ENCODE measurements around the gene RUNX1. TPM values are rescaled to one million over a fixed set of nuclear protein-coding genes. Genes with fewer than 3 reads are reported as not detected.

Gene RUNX1
- total RNA-seq, 1 donor from 2014 or later, result 92.1 TPM

- Mint-ChIP-seq H3K4me1 (peaks cover 46% of the 10 kb centered on the region), H3K36me3 (ENCODE audit: low read depth) (peaks cover 40% of the 10 kb centered on the region), H3K27ac (no peak overlapping the region), H3K4me3 (no peak overlapping the region), H3K9me3 (no peaks in the 10 kb centered on the region), H3K27me3 (no peaks in the 10 kb centered on the region)
- DNase-seq (no peak), ATAC-seq (ENCODE audit: low read depth) (no peak)
- CTCF ChIA-PET, result no interaction called here
- intact Hi-C loops (cut with micrococcal nuclease), result loop anchor here (2.0 kb wide), 2 partner anchors 35 to 93 kb away; no protein-coding TSS in a partner anchor
- POLR2A ChIA-PET, result interaction anchor here (0.6 to 1.2 kb wide), 2 partner anchors 65 to 93 kb away, joined by 3 to 4 read pairs; no protein-coding TSS in a partner anchor
- no peak for TF ChIP-seq CTCF (IDR thresholded peaks at IDR 0.05)
Observed at GRCh38 chr21:34981791-34982190, 67.3 kb downstream of the RUNX1 start.

DNA sequence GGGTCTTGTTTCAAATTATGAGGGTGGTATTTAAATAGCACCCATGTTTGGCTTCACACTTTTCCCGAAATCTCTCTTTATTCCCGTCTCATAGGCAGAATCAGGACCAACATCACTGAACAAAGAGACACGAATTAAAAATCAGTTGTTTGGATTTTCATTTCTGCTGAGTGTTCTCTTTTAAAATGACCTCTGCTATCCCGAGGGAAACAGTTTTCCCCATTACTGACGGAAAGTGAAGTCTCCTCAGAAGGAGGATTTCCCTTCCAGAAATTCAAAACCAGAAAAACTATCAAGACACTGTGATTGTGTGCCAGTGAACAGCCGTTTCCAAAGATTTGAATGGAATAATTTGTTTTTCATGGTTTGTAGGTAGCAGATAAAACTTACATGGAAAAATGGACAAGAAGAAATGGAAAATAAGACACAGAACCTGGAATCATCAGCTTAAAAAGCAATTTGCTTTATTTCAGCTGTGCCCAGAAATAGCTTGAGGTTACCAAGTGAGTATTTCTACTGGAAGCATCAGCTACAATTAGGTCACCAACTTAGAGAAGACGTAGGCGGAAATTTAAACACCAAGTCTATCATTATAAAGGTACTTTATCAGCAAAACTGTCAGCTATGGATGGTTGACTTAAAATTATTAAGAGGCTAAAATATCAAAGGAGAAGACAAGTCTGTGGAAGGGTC lies 68.5 kb downstream of the RUNX1 start:
- DNase-seq (no peak), ATAC-seq (ENCODE audit: low read depth) (no peak)
- ChIA-PET CTCF (no interaction called here), POLR2A (no interaction called here)
- H3K9me3 Mint-ChIP-seq, result no peaks in the 10 kb centered on the region
- no peak overlapping the region for H3K27ac Mint-ChIP-seq
- TF ChIP-seq CTCF (IDR thresholded peaks at IDR 0.05), result no peak
- intact Hi-C loops (cut with micrococcal nuclease), result no loop called here
- no peaks in the 10 kb centered on the region for H3K27me3 Mint-ChIP-seq
- peaks cover 42% of the 10 kb centered on the region for H3K4me1 Mint-ChIP-seq
- peaks cover 44% of the 10 kb centered on the region for H3K36me3 Mint-ChIP-seq (ENCODE audit: low read depth)
- H3K4me3 Mint-ChIP-seq, result no peak overlapping the region

GRCh38 chr21:34979383-34979782 lies 69.7 kb downstream of the RUNX1 start:
- H3K4me1 Mint-ChIP-seq, result peaks cover 43% of the 10 kb centered on the region
- intact Hi-C loops (cut with micrococcal nuclease), result no loop called here

DNA sequence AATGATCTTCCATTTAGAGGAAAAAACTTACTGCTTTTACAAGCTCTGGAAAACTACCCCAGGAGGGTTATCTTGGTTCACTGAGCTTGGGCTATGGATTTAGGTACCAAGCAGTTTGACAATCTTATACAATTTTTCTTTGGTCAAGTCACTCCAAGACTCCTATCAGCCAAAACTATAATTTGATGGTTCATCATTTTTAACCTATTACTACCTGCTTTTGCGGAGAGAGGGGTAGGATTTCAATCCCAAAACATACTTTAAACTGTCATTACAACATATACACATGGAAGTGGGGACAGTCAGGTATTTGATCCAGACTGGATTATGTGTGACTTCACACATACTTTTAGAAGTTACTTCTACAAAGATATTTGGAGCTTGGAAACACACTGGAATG lies 71.8 kb downstream of the RUNX1 start:
- no peak overlapping the region for H3K27ac Mint-ChIP-seq
- no peak overlapping the region for H3K4me3 Mint-ChIP-seq
- no peaks in the 10 kb centered on the region for H3K9me3 Mint-ChIP-seq
- intact Hi-C loops (cut with micrococcal nuclease), result no loop called here
- ChIA-PET CTCF (interaction anchor here (1.8 kb wide), 1 partner anchor 423 kb away, joined by 4 read pairs; no protein-coding TSS in a partner anchor), POLR2A (interaction anchor here (0.7 kb wide), 1 partner anchor 904 kb away, joined by 3 read pairs; the partner anchor contains the start of genes MRPS6 and SLC5A3)
- ATAC-seq (ENCODE audit: low read depth) (no peak), DNase-seq (no peak)
- no peak for TF ChIP-seq CTCF (IDR thresholded peaks at IDR 0.05)
- H3K27me3 Mint-ChIP-seq, result no peaks in the 10 kb centered on the region
- H3K36me3 Mint-ChIP-seq (ENCODE audit: low read depth), result peaks cover 33% of the 10 kb centered on the region
- H3K4me1 Mint-ChIP-seq, result peaks cover 42% of the 10 kb centered on the region

More at GRCh38 chr21:34979383-34979782, 69.7 kb downstream of the RUNX1 start:
- CTCF ChIA-PET, result no interaction called here
- no peak for ATAC-seq (ENCODE audit: low read depth)
- Mint-ChIP-seq H3K27ac (no peak overlapping the region), H3K9me3 (no peaks in the 10 kb centered on the region), H3K4me3 (no peak overlapping the region), H3K36me3 (ENCODE audit: low read depth) (peaks cover 39% of the 10 kb centered on the region), H3K27me3 (no peaks in the 10 kb centered on the region)
- DNase-seq, result no peak
- POLR2A ChIA-PET, result no interaction called here
- no peak for TF ChIP-seq CTCF (IDR thresholded peaks at IDR 0.05)

GRCh38 chr21:34974162-34974981 lies 74.7 kb downstream of the RUNX1 start:
- Mint-ChIP-seq H3K4me3 (peak overlapping the region; percentile 53), H3K9me3 (no peaks in the 10 kb centered on the region), H3K27me3 (no peaks in the 10 kb centered on the region), H3K4me1 (peaks cover 46% of the 10 kb centered on the region), H3K27ac (peak overlapping the region; percentile 74), H3K36me3 (ENCODE audit: low read depth) (peaks cover 25% of the 10 kb centered on the region)
- ChIA-PET POLR2A (interaction anchor here (0.5 to 2.4 kb wide), 19 partner anchors 9 to 571 kb away, joined by 3 to 23 read pairs (median 4); no protein-coding TSS in a partner anchor), CTCF (interaction anchor here (0.9 to 1.4 kb wide), 4 partner anchors 61 to 229 kb away, joined by 3 to 6 read pairs (median 3); no protein-coding TSS in a partner anchor)
- ATAC-seq (ENCODE audit: low read depth), result peak; percentile 90
- no peak for DNase-seq
- TF ChIP-seq CTCF (IDR thresholded peaks at IDR 0.05), result no peak
- intact Hi-C loops (cut with micrococcal nuclease), result loop anchor here (1.0 to 2.0 kb wide), 4 partner anchors 9 to 215 kb away; partner anchors contain the start of gene RUNX1

All from activated B cell treated with CpG ODN at 0.5 μM for 24 hours (primary cell).